ENCODE results near the gene DNPEP.
A peak's percentile ranks its signal among the peaks of the same experiment; 100 is the strongest.

DNPEP gene

GRCh38 chr2:219362524-219363164 lies 25.1 kb downstream of the DNPEP start:
- Mint-ChIP-seq H3K9me3 (no peaks in the 10 kb centered on the region), H3K4me3 (no peak overlapping the region), H3K4me1 (peaks cover 9% of the 10 kb centered on the region), H3K36me3 (no peaks in the 10 kb centered on the region), H3K27ac (no peak overlapping the region)
- peak; percentile 73 for ATAC-seq
- no peak for DNase-seq (ENCODE audit: low spot score in 2 of 2)

GRCh38 chr2:219362072-219362471 lies 25.6 kb downstream of the DNPEP start:
- no peaks in the 10 kb centered on the region for H3K36me3 Mint-ChIP-seq
- H3K9me3 Mint-ChIP-seq = no peaks in the 10 kb centered on the region
- H3K27ac Mint-ChIP-seq = no peak overlapping the region
- no peak overlapping the region for H3K4me3 Mint-ChIP-seq
- no peak for ATAC-seq
- DNase-seq (ENCODE audit: low spot score in 2 of 2) = no peak
- peaks cover 9% of the 10 kb centered on the region for H3K4me1 Mint-ChIP-seq

- Mint-ChIP-seq H3K9me3 (no peaks in the 10 kb centered on the region), H3K4me1 (peaks cover 9% of the 10 kb centered on the region), H3K27ac (no peak overlapping the region), H3K36me3 (no peaks in the 10 kb centered on the region), H3K4me3 (peak overlapping the region; percentile 23)
- ATAC-seq (peak; percentile 82), DNase-seq (ENCODE audit: low spot score in 2 of 2) (no peak)
These were observed 29.3 kb downstream of the DNPEP start for GRCh38 chr2:219358170-219359075.

GRCh38 chr2:219356834-219357233 lies 30.9 kb downstream of the DNPEP start:
- no peak for ATAC-seq
- H3K4me1 Mint-ChIP-seq = no peaks in the 10 kb centered on the region
- no peaks in the 10 kb centered on the region for H3K36me3 Mint-ChIP-seq

GRCh38 chr2:219354582-219354981 lies 33.1 kb downstream of the DNPEP start:
- Mint-ChIP-seq H3K36me3 (no peaks in the 10 kb centered on the region), H3K4me3 (no peak overlapping the region), H3K27ac (no peak overlapping the region), H3K9me3 (no peaks in the 10 kb centered on the region), H3K4me1 (no peaks in the 10 kb centered on the region)
- DNase-seq (ENCODE audit: low spot score in 2 of 2) = no peak
- ATAC-seq = no peak

More at GRCh38 chr2:219356834-219357233, 30.9 kb downstream of the DNPEP start:
- H3K4me3 Mint-ChIP-seq = no peak overlapping the region
- H3K27ac Mint-ChIP-seq = no peak overlapping the region
- DNase-seq (ENCODE audit: low spot score in 2 of 2) = no peak
- H3K9me3 Mint-ChIP-seq = no peaks in the 10 kb centered on the region

GRCh38 chr2:219353129-219353528 lies 34.6 kb downstream of the DNPEP start:
- ATAC-seq = no peak
- H3K4me1 Mint-ChIP-seq = no peaks in the 10 kb centered on the region
- no peaks in the 10 kb centered on the region for H3K36me3 Mint-ChIP-seq
- H3K9me3 Mint-ChIP-seq = no peaks in the 10 kb centered on the region
- H3K4me3 Mint-ChIP-seq = no peak overlapping the region
- no peak for DNase-seq (ENCODE audit: low spot score in 2 of 2)
- H3K27ac Mint-ChIP-seq = no peak overlapping the region

GRCh38 chr2:219352448-219353023 lies 35.2 kb downstream of the DNPEP start:
- no peak overlapping the region for H3K27ac Mint-ChIP-seq
- H3K9me3 Mint-ChIP-seq = no peaks in the 10 kb centered on the region
- H3K4me3 Mint-ChIP-seq = no peak overlapping the region
- no peaks in the 10 kb centered on the region for H3K36me3 Mint-ChIP-seq
- DNase-seq (ENCODE audit: low spot score in 2 of 2) = peak; percentile 53 to 82
- no peaks in the 10 kb centered on the region for H3K4me1 Mint-ChIP-seq
- ATAC-seq = peak; percentile 78

GRCh38 chr2:219350710-219351221 lies 36.9 kb downstream of the DNPEP start:
- ATAC-seq (no peak), DNase-seq (ENCODE audit: low spot score in 2 of 2) (no peak)
- Mint-ChIP-seq H3K27ac (no peak overlapping the region), H3K36me3 (no peaks in the 10 kb centered on the region), H3K4me3 (no peak overlapping the region), H3K4me1 (no peaks in the 10 kb centered on the region), H3K9me3 (no peaks in the 10 kb centered on the region)

- DNase-seq (ENCODE audit: low spot score in 2 of 2) (no peak), ATAC-seq (no peak)
- H3K36me3 Mint-ChIP-seq = no peaks in the 10 kb centered on the region
- H3K4me3 Mint-ChIP-seq = no peak overlapping the region
- no peaks in the 10 kb centered on the region for H3K9me3 Mint-ChIP-seq
- no peaks in the 10 kb centered on the region for H3K4me1 Mint-ChIP-seq
- H3K27ac Mint-ChIP-seq = no peak overlapping the region
These were observed 37.5 kb downstream of the DNPEP start for GRCh38 chr2:219350215-219350614.

- H3K36me3 Mint-ChIP-seq = no peaks in the 10 kb centered on the region
- DNase-seq (ENCODE audit: low spot score in 2 of 2) (no peak), ATAC-seq (no peak)
- H3K27ac Mint-ChIP-seq = no peak overlapping the region
- H3K4me3 Mint-ChIP-seq = no peak overlapping the region
- H3K9me3 Mint-ChIP-seq = no peaks in the 10 kb centered on the region
- no peaks in the 10 kb centered on the region for H3K4me1 Mint-ChIP-seq
These were observed 42.8 kb downstream of the DNPEP start for GRCh38 chr2:219344751-219345430.

GRCh38 chr2:219335373-219335786 lies 52.3 kb downstream of the DNPEP start:
- no peak overlapping the region for H3K4me3 Mint-ChIP-seq
- H3K27ac Mint-ChIP-seq = no peak overlapping the region
- H3K4me1 Mint-ChIP-seq = peaks cover 8% of the 10 kb centered on the region
- peaks cover 11% of the 10 kb centered on the region for H3K9me3 Mint-ChIP-seq
- DNase-seq (ENCODE audit: low spot score in 2 of 2) (no peak), ATAC-seq (no peak)
- no peaks in the 10 kb centered on the region for H3K36me3 Mint-ChIP-seq

- H3K27ac Mint-ChIP-seq = no peak overlapping the region
- DNase-seq (ENCODE audit: low spot score in 2 of 2) = no peak
These were observed 53.6 kb downstream of the DNPEP start for GRCh38 chr2:219334076-219334475.

GRCh38 chr2:219332542-219332941 lies 55.2 kb downstream of the DNPEP start, which contains the start of gene RESP18:
Gene RESP18 (minus strand): TSS chr2:219332744.
- H3K36me3 Mint-ChIP-seq = no peaks in the 10 kb centered on the region
- no peak within 1 kb of the TSS for H3K4me3 Mint-ChIP-seq
- peaks cover 11% of the 10 kb centered on the region for H3K9me3 Mint-ChIP-seq
- peaks cover 8% of the 10 kb centered on the region for H3K4me1 Mint-ChIP-seq
- H3K27ac Mint-ChIP-seq = no peak within 1 kb of the TSS
- no peak for DNase-seq (ENCODE audit: low spot score in 2 of 2)
- no peak for ATAC-seq

More at GRCh38 chr2:219334076-219334475, 53.6 kb downstream of the DNPEP start:
- Mint-ChIP-seq H3K4me3 (no peak overlapping the region), H3K9me3 (peaks cover 11% of the 10 kb centered on the region), H3K36me3 (no peaks in the 10 kb centered on the region), H3K4me1 (peaks cover 8% of the 10 kb centered on the region)
- no peak for ATAC-seq

GRCh38 chr2:219331560-219332213 lies 56.0 kb downstream of the DNPEP start:
- no peak for DNase-seq (ENCODE audit: low spot score in 2 of 2)

More at GRCh38 chr2:219331560-219332213, 56.0 kb downstream of the DNPEP start:
- Mint-ChIP-seq H3K36me3 (no peaks in the 10 kb centered on the region), H3K27ac (no peak overlapping the region), H3K4me3 (no peak overlapping the region), H3K4me1 (peaks cover 8% of the 10 kb centered on the region), H3K9me3 (peaks cover 11% of the 10 kb centered on the region)
- ATAC-seq = no peak
